Sciatic nerve (tissue), 2 donors: ENCODE data around the gene ITSN1. TPM values are rescaled to one million over a fixed set of nuclear protein-coding genes. Genes with fewer than 3 reads are reported as not detected.
A peak's percentile ranks its signal among the peaks of the same experiment; 100 is the strongest.
"Not testable (repeated sequence)": the region's sequence is repeated elsewhere in the genome, so short reads cannot be mapped to it uniquely, and the experiment has no call there.

Experiments
- ATAC-seq: fragments of 200-7000 bp; cut with Tn5 transposase; one replicate; pipeline ENCODE4 v1.9.1; 2020; ENCODE audit warnings: mild to moderate bottlenecking, moderate library complexity
- DNase-seq: peaks from one replicate; pipeline ENCODE4 v3.0.0-alpha.2; 2020; ENCODE audit warnings: low spot score
- intact Hi-C: fragments of 100-400 bp; cut with DNase I; formaldehyde crosslinking; loops from one replicate; pipeline ENCODE4 v1.14.2; 2022
- total RNA-seq: library from RNA; stranded (reverse); fragmentation: NEBNext Ultra II Directional; extraction: Animal tissue kit (Norgen Biotek cat#: 25700); gene quantifications from one replicate; pipeline ENCODE4 v1.2.1, GENCODE V29; 2021
- donor health status: DM: no; HTN: no; CAD: no.
- donor health status: DM: no; HTN: no; CAD: no.

ITSN1 gene
- total RNA-seq, 1 donor from 2014 or later, result 88.8 TPM

DNA sequence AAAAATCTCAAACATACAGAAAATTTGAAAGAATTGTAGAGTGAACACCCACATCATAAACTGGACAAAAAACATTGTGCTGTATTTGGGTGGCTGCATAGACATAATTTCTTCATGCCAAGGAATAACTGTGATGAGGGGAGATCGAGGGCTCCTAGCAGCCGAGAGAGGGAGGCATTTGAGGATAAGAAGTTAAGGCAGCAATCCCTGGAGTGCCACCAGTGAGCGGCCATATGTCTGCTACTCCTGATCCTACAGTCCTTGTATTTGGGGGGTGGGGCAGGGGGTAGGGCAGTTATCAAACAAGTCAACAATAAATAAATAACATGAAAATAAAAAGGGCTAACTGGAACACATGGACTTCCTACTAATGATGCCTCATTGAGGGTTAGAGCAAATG lies 218.8 kb downstream of the ITSN1 start:
- no peak for DNase-seq
- intact Hi-C loops, result no loop called here
- ATAC-seq, result no peak

DNA sequence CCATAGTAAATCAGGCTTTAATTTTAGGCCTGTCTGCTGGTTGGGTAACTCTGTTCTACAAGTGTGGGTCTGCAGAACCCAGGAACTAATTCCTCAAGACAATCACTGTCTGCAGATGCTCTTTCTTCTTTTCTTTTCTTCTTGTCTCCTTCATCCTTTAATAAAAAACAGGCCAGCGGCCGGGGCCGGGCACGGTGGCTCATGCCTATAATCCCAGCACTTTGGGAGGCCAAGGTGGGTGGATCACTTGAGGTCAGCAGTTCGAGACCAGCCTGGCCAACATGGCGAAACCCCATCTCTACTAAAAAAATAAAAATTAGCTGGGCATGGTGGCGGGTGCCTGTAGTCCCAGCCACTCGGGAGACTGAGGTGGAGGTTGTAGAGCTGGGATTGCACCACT lies 220.9 kb downstream of the ITSN1 start:
- DNase-seq, ATAC-seq, intact Hi-C loops: not testable (repeated sequence)

DNA sequence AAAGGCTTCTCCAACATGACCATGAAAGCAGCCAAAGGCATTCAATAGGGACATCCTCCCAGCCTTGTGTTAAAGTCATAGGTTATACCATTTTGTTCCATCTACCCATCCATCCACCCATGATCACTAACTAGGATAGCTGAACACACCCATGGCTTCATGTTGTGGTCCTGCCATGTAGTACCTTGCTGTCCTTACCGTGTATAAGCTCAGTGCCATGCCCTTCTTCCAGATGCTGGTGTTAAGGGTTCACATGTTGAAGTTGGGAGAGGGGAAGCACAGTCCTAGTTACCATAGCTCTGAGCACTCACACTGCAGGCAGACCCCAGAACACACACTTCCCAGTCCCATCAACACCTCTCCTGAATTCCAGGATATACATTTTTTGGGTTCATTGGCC lies 221.8 kb downstream of the ITSN1 start:
- ATAC-seq (no peak), DNase-seq (no peak)
- intact Hi-C loops, result no loop called here

DNA sequence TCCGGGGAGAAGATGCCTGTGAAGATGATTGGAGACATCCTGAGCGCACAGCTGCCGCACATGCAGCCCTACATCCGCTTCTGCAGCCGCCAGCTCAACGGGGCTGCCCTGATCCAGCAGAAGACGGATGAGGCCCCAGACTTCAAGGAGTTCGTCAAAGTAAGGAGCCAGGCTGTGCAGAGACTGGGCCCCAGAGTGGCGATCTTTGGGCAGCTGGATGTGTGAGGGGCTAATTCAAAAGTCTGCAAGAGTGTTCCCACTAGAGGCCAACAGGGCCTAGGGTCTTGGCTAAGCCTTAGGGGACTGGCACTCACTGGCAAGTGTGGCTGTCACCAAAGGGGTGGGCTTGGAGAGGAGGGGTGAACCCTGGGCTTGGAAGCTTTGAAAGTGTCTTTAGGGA lies 222.9 kb downstream of the ITSN1 start:
- intact Hi-C loops, result no loop called here
- no peak for ATAC-seq
- DNase-seq, result no peak

DNA sequence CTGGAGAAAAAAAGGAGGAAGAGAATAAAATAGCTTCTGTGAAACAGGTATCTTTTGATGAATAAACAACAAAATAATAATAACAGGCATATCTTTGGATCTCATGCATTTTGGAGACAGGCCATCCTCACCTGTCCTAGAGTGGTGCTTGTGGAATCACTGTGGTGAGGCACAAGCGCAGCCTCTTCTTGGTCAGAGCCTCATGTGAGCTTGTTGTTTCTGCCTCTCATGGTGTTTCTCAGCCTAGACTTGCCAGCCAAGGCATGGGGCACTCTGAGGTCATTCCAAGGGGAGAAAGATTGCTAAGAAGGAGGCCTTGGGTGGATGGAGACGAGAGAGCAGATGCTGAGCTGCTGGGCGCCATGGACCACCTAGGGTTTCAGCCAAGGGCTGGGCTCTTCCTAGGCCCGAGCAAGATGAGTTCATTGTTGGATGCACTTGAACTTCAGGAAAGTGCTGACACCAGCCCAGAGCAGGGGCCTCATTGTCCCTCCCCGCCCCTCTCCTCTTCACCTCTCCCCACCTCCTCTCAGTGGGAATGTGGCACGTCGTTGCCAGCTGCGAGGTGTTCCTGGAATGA lies 223.8 kb downstream of the ITSN1 start:
- no peak for DNase-seq
- no peak for ATAC-seq
- intact Hi-C loops, result no loop called here

DNA sequence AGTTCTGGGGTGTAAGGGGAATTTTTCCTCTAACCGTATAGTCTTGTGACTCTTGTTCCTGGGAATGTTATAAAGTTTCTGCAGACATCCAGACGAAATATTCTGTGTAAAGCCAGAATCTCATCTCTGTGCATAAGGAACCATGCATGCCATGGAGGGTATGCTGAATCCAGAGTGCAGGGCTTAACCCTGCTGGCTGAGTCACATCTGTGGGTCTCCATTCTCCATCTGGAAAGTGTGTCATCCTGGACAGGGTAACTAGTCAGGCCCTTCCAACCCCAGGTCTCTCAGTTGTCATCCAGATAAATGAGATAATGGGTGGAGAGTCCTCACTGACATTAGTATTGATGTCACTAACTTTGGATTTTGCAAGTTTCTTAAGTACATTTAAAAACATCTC lies 224.5 kb downstream of the ITSN1 start:
- no peak for DNase-seq
- intact Hi-C loops, result no loop called here
- no peak for ATAC-seq

- ATAC-seq, intact Hi-C loops, DNase-seq: not testable (repeated sequence)
Measured at GRCh38 chr21:33867868-33868267, 225.6 kb downstream of the ITSN1 start.

GRCh38 chr21:33869873-33870272 lies 227.6 kb downstream of the ITSN1 start:
- intact Hi-C loops, result no loop called here
- no peak for DNase-seq
- ATAC-seq, result no peak

DNA sequence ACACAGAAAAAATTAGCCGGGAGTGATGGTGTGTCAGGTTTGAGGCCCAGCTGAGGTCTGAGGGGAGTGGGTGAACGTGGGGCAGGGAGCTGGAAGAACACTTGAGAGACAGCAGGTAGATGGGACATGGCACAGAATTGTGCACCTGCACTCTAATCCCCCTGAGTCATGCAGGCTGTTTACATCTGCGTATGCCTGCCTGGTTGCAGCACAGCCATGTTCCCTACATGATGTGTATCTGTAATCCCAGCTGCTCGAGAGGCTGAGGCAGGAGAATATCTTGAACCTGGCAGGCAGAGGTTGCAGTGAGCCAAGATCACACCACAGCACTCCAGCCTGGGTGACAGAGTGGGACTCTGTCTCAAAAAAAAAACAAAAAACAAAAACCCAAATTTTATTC lies 228.5 kb downstream of the ITSN1 start:
- intact Hi-C loops, result no loop called here
- DNase-seq (no peak), ATAC-seq (no peak)

GRCh38 chr21:33871171-33871570 lies 228.9 kb downstream of the ITSN1 start:
- ATAC-seq (no peak), DNase-seq (no peak)
- intact Hi-C loops, result no loop called here

DNA sequence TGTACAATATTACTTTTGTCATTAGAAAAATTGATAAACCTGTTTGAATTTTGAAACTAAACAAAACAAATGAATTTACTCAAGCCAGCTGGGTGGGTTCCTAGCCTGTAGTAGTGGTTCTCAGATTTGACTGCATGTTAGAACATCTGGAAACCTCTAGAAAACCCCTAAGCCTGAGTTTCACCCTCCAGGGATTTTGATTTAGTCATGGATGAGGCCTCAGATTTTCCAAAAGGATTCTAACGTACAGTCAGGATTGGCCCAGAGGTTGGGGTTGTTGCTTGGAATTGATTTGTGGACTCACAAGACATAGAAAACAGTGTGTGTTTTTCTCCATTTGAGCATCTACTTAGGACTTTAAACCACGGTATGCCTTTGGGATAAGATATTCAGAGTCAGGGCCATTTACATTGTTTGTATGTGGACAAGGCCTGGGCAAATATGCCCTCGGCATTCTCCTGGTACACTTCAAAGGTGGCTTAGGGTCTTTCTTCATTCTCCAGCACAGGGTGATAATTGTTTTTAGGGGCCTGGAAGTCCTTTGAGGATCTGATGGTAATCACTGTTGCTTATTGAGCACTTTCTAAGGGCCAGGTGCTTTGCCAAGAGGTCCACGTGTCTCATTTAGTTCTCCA lies 230.7 kb downstream of the ITSN1 start:
- intact Hi-C loops, result no loop called here
- DNase-seq (no peak), ATAC-seq (no peak)

DNA sequence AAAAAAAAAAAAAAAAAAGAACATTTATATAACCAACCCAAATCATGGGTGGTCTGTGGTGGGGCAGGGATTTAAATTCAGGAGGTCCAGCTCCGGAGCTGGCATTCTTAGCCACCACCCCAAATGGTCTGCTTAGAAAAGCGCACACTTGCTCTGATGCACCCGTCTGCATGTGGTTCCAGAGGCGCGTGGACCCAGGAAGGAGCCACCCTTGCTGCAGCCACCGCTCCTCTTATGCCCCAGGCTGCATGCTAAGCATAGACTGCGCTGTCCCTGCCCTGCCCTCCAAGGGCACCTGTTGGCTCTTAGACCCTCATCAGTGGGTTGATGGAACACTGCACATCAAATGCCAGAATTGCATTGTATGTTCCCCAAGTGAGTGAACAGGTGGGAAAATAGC lies 231.9 kb downstream of the ITSN1 start:
- intact Hi-C loops, result no loop called here
- DNase-seq (no peak), ATAC-seq (no peak)

DNA sequence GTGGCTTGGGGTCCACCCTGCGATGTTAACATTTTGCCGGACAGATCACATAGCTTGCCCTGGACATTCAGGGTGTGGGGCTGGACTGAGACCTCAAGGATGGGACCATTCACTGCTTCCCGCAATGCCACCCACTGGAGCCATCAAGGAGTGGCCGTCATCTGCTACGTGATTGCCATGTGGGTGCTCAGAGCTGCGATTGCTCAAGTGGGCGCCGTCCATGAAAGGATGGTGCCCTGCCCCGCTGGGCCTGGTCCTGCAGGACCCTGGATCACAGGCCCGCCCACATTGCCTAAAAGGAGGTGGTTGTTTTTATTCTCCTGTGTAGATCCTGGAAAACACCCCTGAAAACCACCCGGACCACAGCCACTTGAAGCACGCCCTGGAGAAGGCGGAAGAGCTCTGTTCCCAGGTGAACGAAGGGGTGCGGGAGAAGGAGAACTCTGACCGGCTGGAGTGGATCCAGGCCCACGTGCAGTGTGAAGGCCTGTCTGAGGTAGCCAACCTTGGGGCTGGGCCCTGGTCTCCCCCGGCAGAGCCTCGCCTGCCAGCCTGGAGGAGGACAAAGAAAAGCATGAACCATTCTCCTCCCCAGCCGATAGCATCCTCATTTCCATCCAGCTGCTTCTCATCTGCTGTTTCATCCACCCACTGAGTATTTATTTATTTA lies 232.9 kb downstream of the ITSN1 start:
- intact Hi-C loops, result no loop called here
- no peak for DNase-seq
- ATAC-seq, result no peak

DNA sequence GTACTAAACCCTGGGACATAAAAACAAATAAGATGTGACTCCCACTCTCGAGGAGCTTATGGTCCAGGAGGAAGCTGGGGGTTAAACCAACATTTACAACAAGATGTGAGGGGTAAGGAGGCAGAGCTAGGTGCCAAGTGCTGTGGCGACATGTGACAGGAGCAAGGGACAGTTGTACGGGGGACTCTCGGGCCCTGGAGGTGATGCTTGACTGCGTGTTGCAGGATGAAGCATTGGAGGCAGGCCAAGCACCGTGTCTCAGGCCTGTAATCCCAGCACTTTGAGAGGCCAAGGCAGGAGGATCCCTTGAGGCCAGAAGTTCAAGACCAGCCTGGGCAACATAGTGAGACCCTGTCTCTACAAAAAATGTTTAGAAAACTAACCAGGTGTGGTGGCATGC lies 236.5 kb downstream of the ITSN1 start:
- DNase-seq, result no peak
- intact Hi-C loops, result no loop called here

DNA sequence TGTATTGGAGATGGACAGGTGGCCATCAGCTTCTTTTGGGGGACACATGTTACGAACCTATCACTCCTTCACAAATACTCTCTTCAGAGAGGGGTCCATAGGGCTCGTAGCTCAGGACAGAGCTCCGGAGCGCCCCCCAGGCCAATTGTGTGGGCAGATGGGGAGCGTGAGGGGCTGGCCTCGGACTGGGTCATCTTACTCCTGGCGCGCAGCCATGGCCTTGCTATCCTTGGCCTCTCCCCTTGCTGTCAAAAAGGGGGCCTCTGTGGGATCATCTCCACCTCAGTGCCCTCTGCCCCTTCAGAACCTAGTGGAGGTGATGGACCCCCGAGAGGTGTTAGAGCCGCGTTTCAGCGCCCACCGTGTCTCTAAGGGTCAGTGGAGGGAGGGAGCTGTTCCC lies 238.3 kb downstream of the ITSN1 start:
- DNase-seq (no peak), ATAC-seq (no peak)
- intact Hi-C loops, result no loop called here

More for the DNA sequence above, 236.5 kb downstream of the ITSN1 start:
- ATAC-seq, result no peak

- no peak for DNase-seq
- ATAC-seq, result no peak
- intact Hi-C loops, result no loop called here
Measured at GRCh38 chr21:33881689-33882440, 239.6 kb downstream of the ITSN1 start.

DNA sequence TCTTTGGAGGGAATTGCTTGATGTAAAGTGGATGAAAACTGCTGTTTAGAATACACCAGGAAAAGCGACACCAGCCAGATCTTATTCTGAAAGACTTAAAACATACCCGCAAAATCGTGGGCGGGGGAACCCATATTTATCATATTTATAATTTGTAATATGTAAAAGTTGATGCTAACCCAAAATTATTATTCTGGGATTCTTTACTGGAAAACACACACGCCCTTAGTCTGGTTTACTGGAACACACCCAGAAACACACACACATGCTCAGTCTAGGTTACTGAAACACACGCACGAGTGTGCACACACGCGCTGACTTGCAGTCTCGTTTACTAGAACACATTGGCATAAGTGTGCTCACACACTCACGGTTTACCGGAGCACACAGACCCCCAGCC lies 240.8 kb downstream of the ITSN1 start:
- ATAC-seq, result no peak
- intact Hi-C loops, result no loop called here
- DNase-seq, result no peak

DNA sequence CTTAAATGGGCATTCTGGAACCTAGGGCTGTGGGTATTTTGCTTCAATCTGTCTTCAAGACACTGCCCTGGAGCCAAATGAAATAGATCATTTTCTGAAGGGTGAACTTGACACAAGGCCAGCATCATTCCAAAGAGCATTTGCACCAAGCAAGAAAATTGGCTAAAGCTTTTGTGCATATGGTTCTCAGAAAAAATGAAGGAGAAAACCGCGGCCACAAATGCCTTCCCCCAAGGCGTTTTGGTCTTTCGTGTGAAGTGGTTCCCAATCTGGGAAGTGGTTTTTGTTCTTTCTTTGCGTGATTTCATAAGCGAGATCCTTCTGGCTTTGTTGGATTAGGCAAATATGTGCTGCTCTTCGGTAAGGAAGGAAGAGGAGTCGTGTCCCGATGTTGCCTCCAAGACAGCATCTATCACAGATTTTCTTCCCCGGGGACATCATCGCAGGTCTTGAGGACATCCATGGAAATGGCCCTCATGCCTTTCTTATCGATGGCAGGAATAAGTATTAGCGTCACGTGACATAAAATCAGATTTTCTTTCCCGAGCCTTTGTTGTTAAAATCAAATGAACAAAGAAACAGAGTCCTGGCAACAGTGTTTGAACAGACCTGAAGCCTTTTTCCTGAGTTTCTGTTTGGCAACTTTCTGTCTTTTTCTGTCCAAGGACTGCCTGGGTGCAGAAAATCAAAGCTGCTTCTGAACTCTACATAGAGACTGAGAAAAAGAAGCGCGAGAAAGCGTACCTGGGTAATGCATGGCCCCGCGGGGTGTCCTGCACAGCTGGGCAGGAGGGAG lies 242.3 kb downstream of the ITSN1 start:
- no peak for DNase-seq
- intact Hi-C loops, result no loop called here
- ATAC-seq, result peak; percentile 31

GRCh38 chr21:33885172-33885514 lies 242.8 kb downstream of the ITSN1 start:
- no peak for DNase-seq
- ATAC-seq, result no peak
- intact Hi-C loops, result no loop called here
